H1 (cell line): Measurements from ENCODE around the gene ARMH4. TPM values are rescaled to one million over a fixed set of nuclear protein-coding genes. Genes with fewer than 3 reads are reported as not detected.
A peak's percentile ranks its signal among the peaks of the same experiment; 100 is the strongest.

Source experiments
- CTCF ChIA-PET: fragments of 300-600 bp; sonication (Branson Sonifier 250); formaldehyde crosslinking; loops from one replicate; lab custom pipeline; 2021; ENCODE audit not compliant: partially characterized antibody; lab: Charles Lee
- POLR2A ChIA-PET: fragments of 300-600 bp; sonication (Branson Sonifier 250); formaldehyde crosslinking; loops from one replicate; lab custom pipeline; 2021; ENCODE audit warnings: inconsistent platforms; ENCODE audit not compliant: partially characterized antibody; lab: Charles Lee
- DNase-seq, 2 experiments: peaks; one replicate each; pipeline versions ENCODE4 v3.0.0 to v3.0.0-alpha.2; 2010 to 2022; ENCODE audit warnings: low spot score in 2 of 2, low read depth in 1 of 2, mixed read lengths in 1 of 2
- FAIRE-seq: peaks from 2 replicates; lab custom pipeline; 2011; peaks lifted over from hg19 to GRCh38; lab: Jason Lieb, UNC
- H2AFZ ChIP-seq: 2 replicates; pipeline ENCODE4 v1.8.1; 2012; ENCODE audit warnings: low read length, inconsistent platforms
- H2AK5ac ChIP-seq: 2 replicates; pipeline ENCODE4 v1.6.1; 2013; ENCODE audit warnings: low read depth, low read length
- H2BK120ac ChIP-seq: replicated peaks from 2 replicates; pipeline ENCODE3; 2013; ENCODE audit warnings: low read depth, low read length, inconsistent platforms
- H2BK12ac ChIP-seq: 2 replicates; pipeline ENCODE4 v1.6.1; 2013; ENCODE audit warnings: low read depth, low read length
- H2BK15ac ChIP-seq: 2 replicates; pipeline ENCODE4 v1.6.1; 2013; ENCODE audit warnings: low read length
- H2BK20ac ChIP-seq: 2 replicates; pipeline ENCODE4 v1.6.1; 2013; ENCODE audit warnings: low read length
- H2BK5ac ChIP-seq: 2 replicates; pipeline ENCODE4 v1.6.1; 2013; ENCODE audit warnings: low read depth, low read length
- H3K14ac ChIP-seq: 2 replicates; pipeline ENCODE4 v1.6.1; 2013; ENCODE audit warnings: inconsistent platforms; ENCODE audit not compliant: insufficient read length
- H3K18ac ChIP-seq: 2 replicates; pipeline ENCODE4 v1.6.1; 2013; ENCODE audit warnings: low read length; ENCODE audit errors: extremely low read depth
- H3K23ac ChIP-seq: 2 replicates; pipeline ENCODE4 v1.6.1; 2013; ENCODE audit warnings: inconsistent platforms; ENCODE audit not compliant: insufficient read length
- H3K23me2 ChIP-seq: 2 replicates; pipeline ENCODE4 v1.6.1; 2013; ENCODE audit warnings: low read depth, low read length
- H3K27ac ChIP-seq: 2 replicates; pipeline ENCODE4 v1.6.1; 2011; ENCODE audit warnings: low read depth, low read length, inconsistent platforms
- H3K27me3 ChIP-seq, 4 experiments: replicated peaks in 1 of 4; 1 replicate in 1 of 4; 2 replicates in 3 of 4; pipeline versions ENCODE4 v1.6.1 to v1.8.1; 2011 to 2013; ENCODE audit warnings: low read length in 3 of 4, mild to moderate bottlenecking in 3 of 4, inconsistent platforms in 2 of 4, mixed read lengths in 2 of 4, moderate library complexity in 1 of 4; ENCODE audit not compliant: control insufficient read depth in 3 of 4, insufficient read depth in 3 of 4; ENCODE audit errors: extremely low read depth in 1 of 4
- H3K36me3 ChIP-seq, 4 experiments: 2 replicates each; pipeline versions ENCODE4 v1.6.1 to v1.8.1; 2011 to 2013; ENCODE audit warnings: mild to moderate bottlenecking in 4 of 4, low read length in 3 of 4, moderate library complexity in 2 of 4, control low read depth in 1 of 4, inconsistent platforms in 1 of 4; ENCODE audit not compliant: insufficient read depth in 4 of 4, control insufficient read depth in 2 of 4
- H3K4ac ChIP-seq: replicated peaks from 2 replicates; pipeline ENCODE3; 2013; ENCODE audit warnings: low read length, low read depth, mixed read lengths, inconsistent platforms; ENCODE audit not compliant: insufficient read length
- H3K4me1 ChIP-seq, 4 experiments: replicated peaks in 1 of 4; 1 replicate in 1 of 4; 2 replicates in 3 of 4; pipeline versions ENCODE4 v1.6.1 to v1.8.1; 2011 to 2013; ENCODE audit warnings: low read length in 3 of 4, inconsistent platforms in 2 of 4, mixed read lengths in 1 of 4; ENCODE audit not compliant: insufficient read depth in 4 of 4, control insufficient read depth in 3 of 4
- H3K4me2 ChIP-seq, 2 experiments: 2 replicates each; pipeline versions ENCODE4 v1.6.1 to v1.8.1; 2011 to 2013; ENCODE audit warnings: low read depth in 2 of 2, low read length in 2 of 2, control low read depth in 1 of 2, inconsistent platforms in 1 of 2, mild to moderate bottlenecking in 1 of 2; ENCODE audit not compliant: insufficient read depth in 1 of 2
- H3K4me3 ChIP-seq, 4 experiments: fragments of 200-600, 300-600 bp in 1 of 4; sonication (generic), shearing (Covaris generic), sonication (Bioruptor Twin) in 1 of 4; 2 replicates each; pipeline versions ENCODE4 v1.5.1 to v1.8.1; 2011 to 2016; ENCODE audit warnings: low read length in 4 of 4, low read depth in 3 of 4, control low read depth in 2 of 4, inconsistent platforms in 2 of 4, mild to moderate bottlenecking in 2 of 4, mixed read lengths in 1 of 4, moderate library complexity in 1 of 4; ENCODE audit not compliant: insufficient read depth in 2 of 4; ENCODE audit errors: extremely low read depth in 1 of 4
- H3K56ac ChIP-seq: replicated peaks from 2 replicates; pipeline ENCODE3; 2013; ENCODE audit warnings: low read depth, mild to moderate bottlenecking, mixed read lengths, low read length, inconsistent platforms; ENCODE audit not compliant: insufficient read length
- H3K79me1 ChIP-seq: 2 replicates; pipeline ENCODE4 v1.6.1; 2013; ENCODE audit warnings: low read depth, low read length, control low read depth
- H3K79me2 ChIP-seq, 2 experiments: 2 replicates each; pipeline versions ENCODE4 v1.6.1 to v1.8.1; 2012 to 2013; ENCODE audit warnings: low read length in 2 of 2, mild to moderate bottlenecking in 2 of 2, inconsistent platforms in 1 of 2; ENCODE audit not compliant: insufficient read depth in 2 of 2, control insufficient read depth in 1 of 2
- H3K9ac ChIP-seq, 4 experiments: replicated peaks in 1 of 4; 1 replicate in 1 of 4; 2 replicates in 3 of 4; pipeline versions ENCODE4 v1.6.1 to v1.8.1; 2011 to 2013; ENCODE audit warnings: low read depth in 3 of 4, low read length in 3 of 4, control low read depth in 2 of 4, mild to moderate bottlenecking in 2 of 4, moderate library complexity in 2 of 4, inconsistent platforms in 1 of 4; ENCODE audit errors: extremely low read depth in 1 of 4
- H3K9me3 ChIP-seq, 2 experiments: 2 replicates each; pipeline versions ENCODE4 v1.6.1 to v1.8.1; 2012 to 2013; ENCODE audit warnings: mild to moderate bottlenecking in 2 of 2, moderate library complexity in 2 of 2, control low read depth in 1 of 2, inconsistent platforms in 1 of 2, low read depth in 1 of 2, low read length in 1 of 2, mixed read lengths in 1 of 2; ENCODE audit not compliant: insufficient read depth in 2 of 2
- H4K20me1 ChIP-seq, 2 experiments: replicated peaks in 1 of 2; 2 replicates each; pipeline versions ENCODE3 to v1.8.1; 2011 to 2013; ENCODE audit warnings: inconsistent platforms in 2 of 2, low read length in 2 of 2, mild to moderate bottlenecking in 1 of 2; ENCODE audit not compliant: insufficient read depth in 2 of 2, control insufficient read depth in 1 of 2
- H4K5ac ChIP-seq: 2 replicates; pipeline ENCODE4 v1.6.1; 2013; ENCODE audit warnings: low read length, low read depth, mixed read lengths, inconsistent platforms; ENCODE audit not compliant: insufficient read length
- H4K8ac ChIP-seq: 2 replicates; pipeline ENCODE4 v1.8.0; 2013; ENCODE audit warnings: mild to moderate bottlenecking, moderate library complexity, low read length, inconsistent platforms; ENCODE audit not compliant: insufficient read depth; ENCODE audit errors: extremely low read depth
- H4K91ac ChIP-seq: replicated peaks from 2 replicates; pipeline ENCODE3; 2013; ENCODE audit warnings: low read length, mixed read lengths, inconsistent platforms; ENCODE audit not compliant: insufficient read length
- CEBPB ChIP-seq: IDR thresholded peaks from 2 replicates; pipeline ENCODE4 v1.6.1; 2012; ENCODE audit warnings: low read depth, low read length
- PHF8 ChIP-seq: fragments of 200-600 bp; sonication (generic); conservative IDR thresholded peaks from 2 replicates; pipeline ENCODE4 v1.7.1; 2012; ENCODE audit warnings: low read depth, mild to moderate bottlenecking, inconsistent platforms, low read length, moderate library complexity
- WGBS, 2 experiments: shearing (Covaris generic) in 1 of 2; methylation state at CpG; one replicate each; pipeline versions ENCODE4 v1.1.6 to v1.1.7; 2013 to 2015; ENCODE audit warnings: low lambda C conversion rate in 2 of 2, mixed read lengths in 2 of 2, inconsistent platforms in 1 of 2, low coverage in 1 of 2, missing lambda C conversion rate in 1 of 2; ENCODE audit not compliant: insufficient replicate concordance in 2 of 2, insufficient coverage in 1 of 2, insufficient read length in 1 of 2; ENCODE audit errors: extremely low coverage in 1 of 2, missing lambda C conversion rate in 1 of 2; 5-methylcytosine and 5-hydroxymethylcytosine counted together
- polyA plus RNA-seq, 7 experiments: library from polyadenylated mRNA; depleted of rRNA in 3 of 7; stranded (reverse) in 5 of 7; unstranded in 2 of 7; fragments of >200 nt in 5 of 7; fragments of 200-250 nt in 2 of 7; gene quantifications; 1 replicate in 5 of 7; 2 replicates in 1 of 7; 4 replicates in 1 of 7; pipeline versions ENCODE4 v1.2.1 to v1.2.3, GENCODE V29; 2011 to 2013; ENCODE audit warnings: missing spikeins in 2 of 7, mixed read lengths in 2 of 7
- total RNA-seq: library from RNA; stranded (reverse); fragmentation: NEBNext Ultra II Directional; extraction: Animal tissue kit (Norgen Biotek cat#: 25700); gene quantifications from 2 replicates; pipeline ENCODE4 v1.2.1, GENCODE V29; 2021

ARMH4 gene
- total and polyA plus RNA-seq, 2 of the 8 experiments (the other 6 are each of a cell fraction or from before 2014, with no cell fraction given) = 7.1 to 25.4 TPM

GRCh38 chr14:58085877-58086276, 66.1 kb downstream of the ARMH4 start:
- no peak overlapping the region for H4K91ac ChIP-seq
- H2BK120ac ChIP-seq = no peak overlapping the region
- 84% methylated on average over 4 of the region's 4 CpGs; no CpG with 5 or more reads in 1 of the 2 experiments for WGBS, 2 experiments
- no peaks in the 10 kb centered on the region for H3K23me2 ChIP-seq
- ChIA-PET POLR2A (no interaction called here), CTCF (interaction anchor here (2.3 kb wide), 1 partner anchor 14 kb away, joined by 9 read pairs; no protein-coding TSS in a partner anchor)
- no peaks in the 10 kb centered on the region for H3K9me3 ChIP-seq
- no peak overlapping the region for H3K9ac ChIP-seq
- no peaks in the 10 kb centered on the region for H4K20me1 ChIP-seq
- DNase-seq = no peak
- H3K27ac ChIP-seq = no peak overlapping the region
- FAIRE-seq = no peak
- no peak overlapping the region for H3K56ac ChIP-seq
- no peaks in the 10 kb centered on the region for H3K79me2 ChIP-seq
- peak; percentile 54; the same call in 1 of the 2 replicates for TF ChIP-seq CEBPB
- TF ChIP-seq PHF8 = no peak
- H2AFZ ChIP-seq = no peak overlapping the region
- H3K4me2 ChIP-seq = no peak overlapping the region
- no peaks in the 10 kb centered on the region for H3K79me1 ChIP-seq
- H3K18ac ChIP-seq = no peak overlapping the region
- no peak overlapping the region for H2BK12ac ChIP-seq
- no peak overlapping the region for H4K8ac ChIP-seq
- H2AK5ac ChIP-seq = no peak overlapping the region
- H3K4me3 ChIP-seq = no peak overlapping the region
- no peak overlapping the region for H3K23ac ChIP-seq
- no peak overlapping the region for H2BK15ac ChIP-seq
- no peaks in the 10 kb centered on the region for H3K36me3 ChIP-seq
- H2BK20ac ChIP-seq = no peak overlapping the region
- H3K4ac ChIP-seq = no peak overlapping the region
- no peak overlapping the region for H3K14ac ChIP-seq
- peaks cover 0 to 5% (median 1%) of the 10 kb centered on the region in 4 experiments; a peak in 2 of 7 replicates for H3K4me1 ChIP-seq
- no peaks in the 10 kb centered on the region for H3K27me3 ChIP-seq
- no peak overlapping the region for H2BK5ac ChIP-seq
- no peak overlapping the region for H4K5ac ChIP-seq
